GM15510 (cell line): ENCODE results near the gene MAN2B1.

Experiments used
- POLR2A ChIP-seq: IDR thresholded peaks from 3 replicates; pipeline ENCODE4 v1.6.1; 2011; ENCODE audit warnings: borderline replicate concordance; ENCODE audit not compliant: insufficient read length; ENCODE audit errors: extremely low read depth

MAN2B1 gene

DNA sequence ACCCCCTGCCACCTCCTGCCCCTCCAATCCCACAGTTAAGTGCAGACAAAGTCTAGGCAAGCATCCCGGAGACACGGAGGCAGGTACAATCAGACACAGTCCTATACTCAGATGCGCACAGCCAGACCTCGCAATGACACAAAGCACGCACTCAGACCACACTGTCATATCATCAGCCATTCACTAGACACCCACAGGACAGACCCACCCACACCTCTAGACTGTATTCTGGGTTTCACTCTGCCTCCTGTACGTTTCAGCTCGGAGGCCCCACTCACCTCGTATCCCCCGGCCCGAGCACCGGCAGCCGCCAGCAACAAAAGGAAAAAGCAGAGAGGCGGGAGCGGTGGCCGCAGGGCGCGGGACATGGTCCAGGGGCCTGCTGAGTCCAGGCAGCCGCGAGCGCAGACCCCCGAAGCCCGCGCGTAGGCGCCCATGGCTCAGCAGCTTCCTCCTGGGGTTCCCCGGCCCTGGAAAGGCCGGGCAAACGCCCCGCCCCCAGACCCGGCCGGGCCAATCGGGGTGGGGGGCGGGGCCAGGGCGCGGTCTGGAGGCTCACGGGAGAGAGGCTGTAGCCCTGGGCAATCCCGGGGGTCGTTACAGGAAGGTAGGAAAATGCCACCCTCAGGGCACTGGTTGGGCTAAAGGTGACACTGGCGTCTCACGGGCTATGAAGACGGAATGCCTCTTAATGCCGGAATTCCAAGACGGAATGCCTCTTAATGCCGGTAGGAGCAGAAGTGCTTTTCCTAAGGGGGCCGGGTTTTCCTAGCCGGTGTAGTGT is at the start of gene MAN2B1, which contains the start of gene WDR83:
Gene MAN2B1, minus strand, starts transcription at position 478 of the 784 bp plus-strand sequence. Its CDS starts 41 bp downstream, at position 437.
Gene WDR83, plus strand, starts transcription at position 543 of the 784 bp plus-strand sequence. CDS start 2,984 bp downstream, outside the sequence.
- peak; percentile 68 for TF ChIP-seq POLR2A

DNA sequence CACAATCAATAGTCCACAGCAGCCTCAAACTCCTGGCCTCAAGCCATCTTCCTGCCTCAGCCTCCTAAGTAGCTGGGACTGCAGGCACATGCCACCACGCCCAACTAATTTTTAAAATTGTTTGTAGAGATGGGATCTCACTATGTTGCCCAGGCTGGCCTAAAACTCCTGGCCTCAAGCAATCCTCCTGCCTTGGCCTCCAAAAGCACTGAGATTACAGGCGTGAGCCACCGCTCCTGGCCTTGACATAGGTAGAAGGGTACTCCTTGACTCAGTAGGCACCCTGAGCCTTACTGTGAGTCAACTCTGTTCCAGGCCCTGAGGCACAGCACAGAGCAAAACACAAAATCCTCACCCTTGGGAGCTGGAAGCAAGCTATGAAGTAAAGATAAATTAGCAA is 49.4 kb upstream of the MAN2B1 start:
- no peak for TF ChIP-seq POLR2A

DNA sequence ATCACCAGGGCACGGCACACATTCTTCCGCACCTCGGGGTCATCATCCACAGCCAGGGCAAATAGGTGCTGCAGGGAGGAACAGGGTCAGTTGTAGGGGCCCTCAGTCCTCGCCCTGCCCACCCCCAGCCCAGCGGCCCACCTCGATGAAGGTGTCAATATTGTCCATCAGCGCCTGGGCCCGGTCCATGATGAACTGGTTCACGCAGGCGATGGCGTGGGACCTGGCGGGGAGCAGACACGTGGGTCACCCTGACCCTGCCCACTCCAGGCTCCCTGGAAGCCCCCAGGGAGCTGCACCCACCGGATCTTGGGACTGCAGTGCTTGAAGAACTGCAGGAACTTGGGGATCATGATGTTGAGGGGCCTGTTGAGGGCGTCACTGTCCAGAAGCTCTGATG is 48.6 kb upstream of the MAN2B1 start:
- TF ChIP-seq POLR2A = no peak

GRCh38 chr19:12711187-12711586 is 44.6 kb upstream of the MAN2B1 start:
- no peak for TF ChIP-seq POLR2A

DNA sequence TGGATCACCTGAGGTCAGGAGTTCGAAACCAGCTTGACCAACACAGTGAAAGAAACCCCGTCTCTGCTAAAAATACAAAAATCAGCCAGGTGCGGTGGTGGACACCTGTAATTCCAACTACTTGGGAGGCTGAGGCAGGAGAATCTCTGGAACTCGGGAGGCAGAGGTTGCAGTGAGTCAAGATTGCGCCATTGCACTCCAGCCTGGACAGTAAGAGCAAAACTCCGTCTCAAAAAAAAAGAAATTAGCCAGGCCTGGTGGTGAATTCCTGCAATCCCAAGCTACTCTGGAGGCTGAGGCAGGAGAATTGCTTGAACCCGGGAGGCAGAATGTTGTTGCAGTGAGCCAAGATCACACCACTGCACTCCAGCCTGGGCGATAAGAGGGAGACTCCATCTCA is 42.1 kb upstream of the MAN2B1 start:
- TF ChIP-seq POLR2A = no peak

DNA sequence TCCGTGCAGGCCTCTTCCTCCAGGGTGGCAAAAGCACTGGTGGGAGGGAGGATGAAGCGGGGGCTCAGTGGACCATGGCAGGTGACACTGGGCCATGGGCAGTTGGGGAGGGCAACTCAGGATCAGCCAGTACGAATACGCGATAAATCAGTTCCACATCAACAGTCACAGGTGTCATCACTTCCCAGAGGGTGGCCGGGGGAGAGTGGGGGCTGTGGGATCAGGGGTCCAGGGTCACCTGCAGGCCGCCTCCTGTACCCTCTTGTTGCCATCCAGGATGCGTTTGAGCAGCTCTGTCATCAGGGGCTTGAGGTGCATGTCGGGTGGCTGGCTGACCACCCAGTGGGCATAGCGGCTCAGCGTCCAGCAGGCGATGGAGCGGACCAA is 39.8 kb upstream of the MAN2B1 start:
- no peak for TF ChIP-seq POLR2A

DNA sequence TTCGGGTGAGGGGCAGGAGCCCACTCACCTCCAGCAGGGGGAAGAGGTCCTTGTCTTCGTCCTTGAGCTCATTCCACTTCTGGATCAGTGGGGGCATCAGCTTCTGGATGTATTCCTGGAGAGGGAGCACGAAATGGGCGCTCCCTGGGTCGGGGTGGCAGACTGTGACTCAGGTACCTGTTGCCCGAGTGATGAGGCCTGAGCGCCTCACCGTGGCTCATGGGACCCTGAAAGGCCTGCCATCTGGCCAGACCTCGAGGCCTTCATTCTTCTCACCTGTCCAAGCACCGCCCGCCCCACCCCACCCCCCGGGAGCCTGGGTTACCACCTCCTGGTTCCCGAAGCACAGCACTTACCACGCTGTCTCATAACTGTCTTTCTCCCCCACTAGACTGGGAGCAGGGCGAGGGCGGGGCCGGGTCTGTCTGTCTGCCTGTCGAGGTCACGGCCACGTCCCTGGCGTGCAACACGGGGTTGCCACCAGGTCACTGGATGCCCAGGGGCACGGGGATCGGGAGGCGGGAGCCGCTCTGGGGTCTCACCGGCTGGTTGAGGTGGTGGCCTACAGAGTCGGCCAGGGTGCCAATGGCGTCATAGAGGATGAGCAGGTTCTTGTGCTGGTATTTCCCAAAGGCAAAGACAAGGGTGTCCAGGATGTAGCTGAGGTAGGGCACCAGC is 39.3 kb upstream of the MAN2B1 start:
- TF ChIP-seq POLR2A = no peak

DNA sequence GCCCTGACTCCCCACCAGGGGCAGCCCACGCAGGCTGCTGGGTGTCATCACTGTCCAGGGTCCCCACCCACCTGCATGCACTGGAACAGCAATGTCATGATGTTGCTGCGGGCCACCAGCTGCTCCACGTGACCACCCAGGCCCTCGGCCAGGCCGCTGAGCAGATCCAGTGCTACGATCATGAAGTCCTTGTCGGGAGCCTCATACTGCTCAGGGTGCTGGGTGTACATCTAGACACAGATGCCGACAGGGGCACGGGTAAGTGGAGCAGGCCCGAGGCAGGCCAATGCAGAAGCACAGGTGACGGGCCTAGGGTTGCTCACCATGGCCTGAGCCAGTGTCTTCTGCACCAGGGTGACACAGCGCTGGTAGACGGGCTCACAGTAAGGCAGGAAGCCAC is 38.6 kb upstream of the MAN2B1 start:
- no peak for TF ChIP-seq POLR2A

DNA sequence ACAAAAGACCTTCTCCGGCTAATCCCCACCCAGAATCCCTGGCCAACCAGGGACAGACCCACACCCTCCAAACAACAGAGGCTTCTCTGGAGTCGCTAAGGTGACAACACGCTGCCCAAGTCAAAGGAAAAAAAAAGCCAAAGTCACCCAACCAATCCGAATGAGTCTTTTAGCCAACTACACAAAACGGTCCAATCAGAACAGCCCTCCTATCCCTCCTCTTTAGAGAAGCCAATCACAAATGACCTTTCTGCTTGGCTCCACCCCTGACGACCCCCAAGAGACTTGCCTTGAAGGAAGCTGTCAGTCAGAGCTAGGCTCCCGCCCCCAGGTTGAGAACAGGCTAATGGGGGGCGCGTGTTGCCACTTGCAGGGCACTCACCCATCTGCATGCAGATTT is 36.5 kb upstream of the MAN2B1 start:
- TF ChIP-seq POLR2A = no peak

DNA sequence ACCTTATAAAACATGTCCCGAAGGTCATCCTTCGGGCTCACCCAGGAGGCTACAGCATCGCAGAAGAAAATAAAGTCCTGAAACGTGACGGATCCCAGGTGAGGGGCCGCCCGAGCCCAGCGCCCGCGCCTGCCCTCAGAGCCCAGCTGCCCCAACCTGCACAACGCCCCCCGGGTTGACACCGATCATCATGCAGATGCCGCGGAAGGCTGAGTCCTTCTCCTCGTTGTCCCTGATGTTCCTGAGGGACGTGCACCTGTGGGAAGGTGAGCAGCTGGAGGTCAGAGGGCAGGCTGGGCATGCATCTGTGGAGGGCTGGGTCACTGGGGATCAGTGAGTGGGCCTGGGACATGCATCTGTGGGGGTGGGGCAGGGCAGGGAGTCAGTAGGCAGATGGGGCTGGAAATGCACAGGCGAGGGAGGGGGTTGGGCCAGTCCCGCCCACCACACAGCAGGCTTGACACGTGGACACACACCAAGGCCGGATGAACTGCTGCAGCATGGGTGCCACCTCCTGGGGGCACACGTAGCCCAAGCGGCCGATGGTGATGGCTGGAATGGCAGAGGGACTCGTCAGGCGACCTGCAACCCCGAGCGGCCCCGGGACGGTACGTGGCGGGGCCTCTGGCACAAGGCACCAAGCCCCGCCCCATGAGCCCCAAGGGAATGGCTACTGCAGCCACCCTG is 35.2 kb upstream of the MAN2B1 start:
- TF ChIP-seq POLR2A = no peak

DNA sequence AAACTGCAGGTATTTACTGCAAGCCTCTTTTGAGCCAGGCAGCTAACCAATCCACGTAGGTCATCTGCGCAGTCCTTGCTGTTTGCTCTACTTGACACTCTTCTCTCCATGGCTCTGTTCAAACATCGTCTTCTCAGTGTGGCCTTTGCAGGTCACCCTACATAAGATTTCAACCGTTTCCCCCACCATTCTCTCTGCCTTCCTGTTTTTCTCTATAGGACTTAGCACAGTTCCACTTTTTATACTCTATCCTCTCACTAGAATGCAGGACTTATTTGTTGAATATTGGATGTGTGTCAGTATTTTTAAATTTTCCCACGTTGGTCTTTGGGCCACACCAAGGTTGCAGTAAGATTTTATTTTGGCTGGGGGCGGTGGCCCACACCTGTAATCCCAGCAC is 31.6 kb upstream of the MAN2B1 start:
- no peak for TF ChIP-seq POLR2A

- peak; percentile 70 for TF ChIP-seq POLR2A
Observed at GRCh38 chr19:12696366-12697335, 30.1 kb upstream of the MAN2B1 start, which contains the start of gene FBXW9. TSS of gene FBXW9 (minus strand) at chr19:12696631. CDS start at chr19:12696581, 50 bp downstream.

DNA sequence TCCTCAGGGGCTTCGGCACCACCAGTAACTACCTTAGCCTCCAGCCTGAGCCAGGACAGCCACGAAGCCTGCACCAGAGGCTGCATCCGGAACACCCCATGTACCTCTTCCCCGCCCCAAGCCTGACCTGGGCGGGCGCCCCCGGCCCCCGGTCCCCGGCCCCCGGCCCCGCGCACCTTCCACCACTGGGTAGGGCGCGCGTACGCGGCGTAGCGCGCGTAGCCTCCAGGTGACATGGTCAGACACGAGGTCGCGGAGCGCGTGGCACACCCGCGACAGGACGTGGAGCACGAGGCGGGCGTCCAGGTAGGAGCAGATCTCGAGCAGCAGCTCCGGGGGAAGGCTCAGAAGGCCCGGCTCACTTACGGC is 29.4 kb upstream of the MAN2B1 start:
- no peak for TF ChIP-seq POLR2A

- no peak for TF ChIP-seq POLR2A
Observed at GRCh38 chr19:12695514-12695913, 29.0 kb upstream of the MAN2B1 start.
